Embryonic facial prominence (tissue), 1 donor: ENCODE results near the gene PLXNC1.

Experiments
- DNase-seq: peaks from one replicate; pipeline ENCODE4 v3.0.0-alpha.2; 2016; ENCODE audit errors: extremely low spot score

Gene PLXNC1

DNA sequence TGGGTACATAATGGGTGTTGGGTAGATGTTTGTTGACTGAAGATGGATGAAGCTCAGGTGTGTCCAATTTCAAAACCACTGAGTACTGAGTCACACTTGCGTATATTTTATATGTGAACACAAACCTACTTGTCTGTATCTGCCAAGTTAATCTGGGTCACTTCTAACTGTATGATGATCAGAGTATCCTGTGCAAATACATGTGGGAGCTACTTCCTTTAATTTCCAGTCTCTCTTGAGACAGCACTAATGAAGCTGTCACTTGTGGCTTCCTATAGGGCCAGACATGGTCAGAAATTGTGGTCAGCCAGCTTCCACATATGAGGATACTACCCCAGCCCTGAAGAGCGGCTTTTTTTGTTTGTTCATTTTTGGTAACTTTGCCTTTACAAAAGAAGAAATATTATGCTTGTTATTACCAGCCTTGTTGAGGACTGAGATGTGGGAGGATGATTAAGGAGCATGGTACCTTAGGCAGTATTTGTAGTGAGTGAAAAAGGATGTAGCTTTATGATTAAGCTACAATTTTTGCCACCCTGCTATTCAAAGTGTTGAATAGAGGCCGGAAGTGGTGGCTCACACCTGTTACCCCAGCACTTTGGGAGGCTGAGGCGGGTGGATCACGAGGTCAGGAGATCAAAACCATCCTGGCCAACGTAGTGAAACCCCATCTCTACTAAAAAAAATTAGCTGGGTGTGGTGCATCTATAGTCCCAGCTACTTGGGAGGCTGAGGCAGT is 32.4 kb downstream of the PLXNC1 start:
- DNase-seq: no peak

- no peak for DNase-seq
These were observed 34.8 kb downstream of the PLXNC1 start for GRCh38 chr12:94182986-94183707.

DNA sequence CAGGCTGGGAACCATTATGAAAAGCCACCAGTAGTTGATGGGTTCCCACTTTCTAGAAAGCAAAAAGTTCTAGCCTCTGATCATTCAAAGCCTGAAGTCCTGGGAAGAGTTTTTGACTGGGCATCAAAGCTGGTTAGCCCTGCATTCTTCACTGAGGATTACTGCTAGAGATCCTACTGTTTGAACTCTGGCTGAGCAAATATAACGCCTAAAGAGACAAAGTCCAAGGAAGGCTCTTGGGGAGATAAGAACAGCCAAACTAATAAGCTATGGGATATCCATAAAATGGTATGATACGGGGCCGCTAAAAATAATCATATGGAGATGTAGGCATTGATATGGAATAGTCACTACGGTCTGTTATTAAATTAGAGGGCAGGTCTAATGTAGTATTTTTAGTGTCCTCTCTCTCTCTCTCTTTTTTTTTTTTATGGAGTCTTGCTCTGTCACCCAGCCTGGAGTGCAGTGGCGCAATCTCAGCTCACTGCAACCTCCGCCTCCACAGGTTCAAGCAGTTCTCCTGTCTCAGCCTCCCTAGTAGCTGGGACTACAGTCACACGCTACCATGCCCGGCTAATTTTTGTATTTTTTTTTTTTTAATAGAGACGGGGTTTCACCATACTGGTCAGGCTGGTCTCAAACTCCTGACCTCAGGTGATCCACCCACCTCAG is 35.5 kb downstream of the PLXNC1 start:
- no peak for DNase-seq

GRCh38 chr12:94184995-94185719 is 36.8 kb downstream of the PLXNC1 start:
- DNase-seq: no peak

DNA sequence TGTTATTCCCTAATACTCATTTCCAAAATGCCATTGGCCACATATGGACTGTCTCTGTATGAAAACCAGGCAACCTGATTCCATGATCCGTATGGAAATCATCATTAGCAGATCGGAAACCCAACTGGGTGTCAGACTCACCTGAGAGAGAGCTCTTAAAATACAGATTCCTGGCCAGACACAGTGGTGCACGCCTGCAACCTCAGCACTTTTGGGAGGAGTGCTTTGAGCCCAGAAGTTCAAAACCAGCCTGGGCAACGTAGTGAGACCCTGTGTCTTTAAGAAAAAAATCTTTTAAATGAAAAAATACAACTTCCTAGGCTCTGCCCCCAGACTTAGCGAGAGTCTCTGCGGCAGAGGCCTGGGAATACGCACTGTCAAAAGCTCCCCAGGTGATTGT is 37.4 kb downstream of the PLXNC1 start:
- DNase-seq: no peak

DNA sequence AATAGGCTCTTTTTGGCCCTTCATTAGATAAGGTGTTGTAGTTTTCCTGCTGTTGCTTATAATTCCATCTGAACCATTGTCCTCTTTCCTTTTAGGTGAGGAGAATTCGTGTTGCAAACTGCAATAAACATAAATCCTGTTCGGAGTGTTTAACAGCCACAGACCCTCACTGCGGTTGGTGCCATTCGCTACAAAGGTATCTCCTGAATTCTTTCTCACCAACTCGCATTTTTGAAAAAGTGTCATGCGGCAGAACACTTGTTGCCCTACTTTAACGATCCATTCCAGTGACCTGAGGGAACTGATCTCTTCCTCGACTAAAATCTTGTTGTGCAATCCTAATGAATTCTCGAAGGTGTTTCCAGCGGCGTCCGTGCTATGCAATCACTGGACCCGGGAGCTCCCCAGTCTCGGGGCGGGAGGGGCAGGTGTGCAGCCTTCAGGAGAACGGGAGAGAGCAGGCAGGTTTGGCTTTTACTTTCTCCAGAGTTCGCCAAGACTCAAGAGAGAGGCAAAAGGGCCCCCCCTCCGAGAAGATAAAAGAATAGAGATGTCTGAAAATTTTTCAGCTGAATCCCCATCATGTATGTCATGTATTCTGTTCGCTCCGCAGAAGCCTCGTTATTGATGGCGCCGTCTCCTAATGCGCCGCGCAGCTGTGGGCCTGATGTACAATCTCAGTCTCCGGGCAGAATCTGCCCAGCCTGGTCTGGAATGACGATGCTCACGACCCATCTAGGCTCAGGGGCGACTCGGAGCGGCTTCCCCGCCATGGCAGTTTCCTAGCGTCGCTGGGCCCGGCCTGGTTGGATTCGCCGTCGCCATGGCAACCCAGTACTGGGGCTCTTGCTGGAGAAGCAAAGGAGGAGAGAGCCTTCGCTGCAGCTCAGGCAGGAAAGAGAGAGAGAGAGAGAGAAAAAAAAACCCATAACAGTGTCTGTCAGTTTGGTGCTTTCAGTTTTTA is 38.2 kb downstream of the PLXNC1 start:
- peak; percentile 55 for DNase-seq

DNA sequence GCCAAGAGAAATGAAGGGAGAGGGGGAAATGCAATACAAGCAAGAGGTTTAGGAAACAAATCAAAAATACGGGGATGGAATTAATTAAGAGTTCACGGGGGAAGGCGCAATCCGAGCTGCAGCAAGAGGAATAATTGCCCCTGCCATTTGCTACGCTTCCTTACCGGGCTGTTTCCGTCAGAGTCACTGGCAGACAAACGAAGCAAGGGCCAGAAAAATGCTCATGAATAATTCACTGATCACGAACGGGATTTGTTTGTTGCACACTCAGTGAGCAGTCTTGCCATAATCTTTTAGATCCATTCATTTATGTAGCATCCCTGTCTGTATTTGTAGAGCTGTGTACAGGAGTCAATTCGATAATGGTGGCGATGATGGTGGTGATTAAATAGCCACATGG is 39.0 kb downstream of the PLXNC1 start:
- DNase-seq: no peak

- no peak for DNase-seq
These were observed 42.2 kb downstream of the PLXNC1 start for GRCh38 chr12:94190623-94191022.

GRCh38 chr12:94191023-94191422 is 42.6 kb downstream of the PLXNC1 start:
- DNase-seq: no peak

DNA sequence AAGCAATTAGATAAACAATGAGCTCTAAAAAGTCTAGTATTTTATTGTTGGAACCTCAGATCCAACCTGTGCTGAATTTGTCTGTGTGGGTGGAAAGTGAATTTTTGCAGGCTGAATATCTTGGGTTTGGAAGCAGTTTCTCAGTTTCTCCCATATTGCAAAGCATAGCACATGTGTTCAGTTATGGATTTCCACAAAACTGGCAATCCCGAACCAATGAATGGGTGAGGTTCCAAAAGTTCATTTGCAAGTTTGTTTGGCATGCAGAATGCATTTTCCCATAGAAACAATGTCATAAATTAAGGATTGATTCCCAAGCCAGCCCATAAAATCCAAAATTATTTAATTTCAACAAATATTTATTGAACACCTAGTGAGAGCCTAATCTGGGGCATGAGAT is 43.4 kb downstream of the PLXNC1 start:
- DNase-seq: no peak

DNA sequence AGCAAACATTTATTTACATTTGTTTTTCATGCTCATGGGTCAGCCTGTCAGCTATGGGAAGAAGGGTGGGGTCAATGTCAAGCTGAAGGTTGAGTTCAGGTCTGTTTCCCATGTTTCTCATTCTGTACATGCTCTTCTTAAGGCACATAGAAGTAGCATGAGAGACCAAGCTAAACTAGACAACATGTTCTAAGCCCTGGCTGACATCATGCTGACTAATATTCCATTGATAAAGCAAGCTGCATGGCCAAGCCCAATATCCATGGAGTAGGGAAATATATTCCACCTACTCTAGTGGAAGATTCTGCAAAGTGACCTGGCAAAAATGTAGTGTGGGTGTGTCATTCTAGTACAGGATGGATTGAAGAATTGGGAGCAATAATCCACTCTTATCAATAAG is 44.1 kb downstream of the PLXNC1 start:
- DNase-seq: no peak

- DNase-seq: no peak
These were observed 44.8 kb downstream of the PLXNC1 start for GRCh38 chr12:94193168-94193567.

DNA sequence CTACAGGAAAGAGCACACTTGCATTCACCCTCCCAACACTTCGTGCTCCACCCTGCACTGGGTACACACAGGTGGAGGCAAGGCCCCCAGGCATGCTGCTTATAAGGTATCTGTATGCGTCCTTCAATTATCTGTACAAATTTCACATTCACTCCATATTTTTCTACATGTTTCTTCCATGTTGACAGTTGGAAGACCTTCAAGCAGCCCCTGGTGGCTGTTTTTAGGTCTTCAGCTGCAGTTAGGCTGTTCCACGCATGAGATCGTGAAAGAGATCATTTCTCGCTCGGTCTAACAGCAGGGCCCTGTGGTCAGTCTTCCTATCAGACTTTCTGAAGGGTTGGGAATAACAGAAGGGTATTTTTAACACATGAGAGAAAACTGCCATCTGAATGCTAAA is 47.1 kb downstream of the PLXNC1 start:
- DNase-seq: no peak

DNA sequence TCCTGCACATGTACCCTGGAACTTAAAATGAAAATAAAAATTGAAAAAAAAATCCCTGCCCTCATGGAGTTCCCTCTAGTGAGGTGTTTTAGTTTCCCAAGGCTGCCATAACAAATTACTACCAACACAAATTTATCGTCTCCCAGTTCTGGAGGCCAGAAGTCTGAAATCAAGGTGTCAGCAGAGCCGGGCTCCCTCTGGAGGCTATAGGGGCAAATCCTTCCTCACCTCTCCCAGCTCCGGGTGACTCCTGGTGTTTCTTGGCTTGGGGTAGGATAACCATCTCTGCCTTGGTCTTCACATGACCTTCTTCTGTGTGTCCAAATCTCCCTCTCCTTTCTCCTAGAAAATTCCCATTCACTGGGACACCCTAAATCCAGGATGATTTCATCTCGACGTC is 50.1 kb downstream of the PLXNC1 start:
- DNase-seq: no peak

DNA sequence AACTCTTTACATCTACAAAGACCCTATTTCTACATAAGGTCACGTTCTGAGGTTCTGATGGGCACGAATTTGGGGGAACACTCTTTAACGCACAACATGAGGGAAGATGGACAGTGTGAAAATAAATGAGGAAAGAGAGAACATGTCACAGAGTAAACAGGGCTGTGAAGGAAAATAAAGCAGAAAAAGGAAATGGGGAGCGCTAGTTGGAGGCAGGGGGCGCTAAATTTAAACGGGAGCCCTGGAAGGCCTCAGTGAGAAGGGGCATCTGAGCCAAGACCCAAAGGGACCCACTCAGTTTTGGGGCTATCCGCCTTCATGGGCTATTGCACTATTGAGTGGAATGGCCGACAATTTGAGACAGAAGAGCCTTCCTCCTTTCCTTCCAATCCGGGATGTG is 50.5 kb downstream of the PLXNC1 start:
- no peak for DNase-seq

GRCh38 chr12:94200069-94200468 is 51.7 kb downstream of the PLXNC1 start:
- DNase-seq: no peak

DNA sequence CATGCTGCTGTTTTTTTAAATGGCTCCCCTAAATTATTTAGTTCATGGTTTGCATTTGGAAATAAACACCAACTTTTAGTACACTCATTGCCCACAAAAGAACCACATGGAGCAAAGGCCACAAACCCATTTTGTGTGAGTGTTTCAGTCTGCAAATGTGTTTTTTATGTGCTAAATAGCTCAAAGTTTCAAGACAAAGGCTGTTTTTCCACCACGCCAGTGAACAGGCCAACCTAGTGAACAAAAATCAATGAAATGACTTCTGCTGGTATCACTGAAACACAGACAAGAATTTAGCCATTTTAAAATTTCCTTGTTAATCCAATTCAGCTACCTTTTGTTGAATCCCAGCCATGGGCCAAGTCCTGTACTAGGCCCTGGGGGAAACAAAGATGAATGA is 52.3 kb downstream of the PLXNC1 start:
- no peak for DNase-seq

DNA sequence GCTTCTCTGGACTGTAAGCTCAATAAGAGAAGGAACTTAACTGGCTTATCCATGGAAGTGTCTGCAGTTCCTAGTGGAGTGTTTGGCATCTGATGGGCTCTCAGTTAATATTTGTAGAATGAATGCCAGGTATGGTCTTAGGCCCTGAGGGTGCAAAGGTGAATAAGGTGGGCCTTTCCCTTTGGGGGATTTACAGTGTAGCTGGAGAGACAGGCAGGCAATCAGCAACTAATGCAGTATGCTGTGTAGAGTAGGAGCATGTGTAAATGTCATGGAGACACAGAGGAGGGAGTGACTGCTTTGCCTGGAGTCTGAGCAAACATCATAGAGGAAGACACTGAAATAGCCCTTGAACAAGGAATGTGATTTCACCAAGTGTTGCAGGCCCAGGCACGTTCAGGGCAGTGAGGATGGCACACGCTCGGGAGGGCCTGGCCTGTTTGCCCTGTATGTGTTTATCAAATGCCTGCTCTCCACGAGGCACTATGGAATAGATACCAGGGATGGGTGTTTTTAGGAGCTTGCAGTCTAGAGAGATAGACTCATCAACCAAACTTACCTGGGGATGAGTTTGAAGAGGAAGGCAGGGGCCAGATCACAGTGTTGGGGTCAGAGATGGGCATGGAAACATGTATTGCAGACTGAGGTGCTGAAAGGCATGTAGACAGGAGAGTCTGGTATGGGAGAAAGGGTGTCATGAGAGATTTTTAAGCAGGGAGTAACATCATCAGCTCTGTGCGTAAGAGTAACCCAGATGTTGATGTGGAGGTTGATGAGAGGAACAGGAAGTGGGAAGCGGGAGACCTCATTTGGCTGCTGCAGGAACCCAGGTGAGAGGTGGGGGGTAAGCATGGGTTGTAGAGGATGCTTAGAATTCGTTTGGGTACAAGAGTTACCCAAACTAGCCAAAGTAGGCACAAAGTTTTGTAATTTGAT is 54.1 kb downstream of the PLXNC1 start:
- no peak for DNase-seq

- DNase-seq: no peak
These were observed 54.8 kb downstream of the PLXNC1 start for GRCh38 chr12:94203181-94203546.

DNA sequence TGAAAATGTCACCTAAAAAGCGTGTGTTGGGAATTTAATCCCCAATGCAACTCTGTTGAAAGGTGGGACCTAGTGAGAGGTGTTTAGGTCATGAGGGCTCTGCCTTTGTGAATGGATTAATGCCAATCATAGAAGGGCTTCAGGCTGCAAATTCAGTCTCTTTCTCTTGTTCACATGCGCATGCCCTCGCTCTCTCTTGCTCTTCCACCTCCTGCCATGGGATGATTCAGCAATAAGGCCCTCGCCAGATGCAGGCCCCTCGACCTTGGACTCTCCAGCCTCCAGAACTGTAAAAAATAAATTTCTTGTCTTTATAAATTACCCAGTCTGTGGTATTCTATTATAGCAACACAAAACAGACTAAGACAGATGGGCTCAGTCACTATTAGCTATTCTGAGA is 55.4 kb downstream of the PLXNC1 start:
- DNase-seq: no peak
